ENCODE data around the gene MRI1. TPM values are rescaled to one million over a fixed set of nuclear protein-coding genes. Genes with fewer than 3 reads are reported as not detected.

The MRI1 gene
- total RNA-seq = 89.9 TPM

DNA sequence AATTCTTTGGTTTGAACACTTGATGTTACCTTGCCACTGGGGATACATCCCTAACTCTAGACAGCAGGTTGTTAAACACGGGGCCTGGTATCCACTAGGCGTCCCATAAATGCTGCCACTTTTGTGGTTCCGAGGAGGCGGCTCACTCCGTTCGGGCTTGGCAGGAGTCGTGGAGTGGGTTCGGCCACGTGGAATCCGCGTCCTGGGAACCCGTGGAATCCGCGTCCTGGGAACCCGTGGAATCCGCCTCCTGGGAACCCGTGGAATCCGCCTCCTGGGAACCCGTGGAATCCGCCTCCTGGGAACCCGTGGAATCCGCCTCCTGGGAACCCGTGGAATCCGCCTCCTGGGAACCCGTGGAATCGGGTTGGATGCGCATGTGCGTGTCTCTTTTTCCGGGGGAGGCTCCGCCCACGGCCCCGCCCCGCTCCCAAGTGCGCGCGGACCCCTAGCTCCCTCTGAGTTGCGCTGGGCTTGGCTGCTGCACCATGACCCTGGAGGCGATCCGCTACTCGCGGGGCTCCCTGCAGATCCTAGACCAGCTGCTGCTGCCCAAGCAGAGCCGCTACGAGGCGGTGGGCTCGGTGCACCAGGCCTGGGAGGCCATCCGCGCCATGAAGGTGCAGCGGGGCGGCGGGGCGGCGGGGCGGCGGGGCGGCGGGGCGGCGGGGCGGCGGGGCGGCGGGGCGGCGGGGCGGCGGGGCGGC lies at the start of gene MRI1:
Gene MRI1 (plus strand): TSS at position 422 of the 707 bp plus-strand sequence. CDS start 67 bp downstream, at position 489.
- Histone ChIP-seq H3K27ac (peak within 1 kb of the TSS; percentile 73 to 74), H3K9me3 (no peaks in the 10 kb centered on the region), H3K36me3 (peaks cover 46 to 56% of the 10 kb centered on the region in 2 donors), H3K4me1 (peaks cover 4 to 9% of the 10 kb centered on the region in 2 donors), H3K4me3 (peak within 1 kb of the TSS; percentile 86 to 90), H3K27me3 (no peaks in the 10 kb centered on the region)
- TF ChIP-seq, protein P1, sequence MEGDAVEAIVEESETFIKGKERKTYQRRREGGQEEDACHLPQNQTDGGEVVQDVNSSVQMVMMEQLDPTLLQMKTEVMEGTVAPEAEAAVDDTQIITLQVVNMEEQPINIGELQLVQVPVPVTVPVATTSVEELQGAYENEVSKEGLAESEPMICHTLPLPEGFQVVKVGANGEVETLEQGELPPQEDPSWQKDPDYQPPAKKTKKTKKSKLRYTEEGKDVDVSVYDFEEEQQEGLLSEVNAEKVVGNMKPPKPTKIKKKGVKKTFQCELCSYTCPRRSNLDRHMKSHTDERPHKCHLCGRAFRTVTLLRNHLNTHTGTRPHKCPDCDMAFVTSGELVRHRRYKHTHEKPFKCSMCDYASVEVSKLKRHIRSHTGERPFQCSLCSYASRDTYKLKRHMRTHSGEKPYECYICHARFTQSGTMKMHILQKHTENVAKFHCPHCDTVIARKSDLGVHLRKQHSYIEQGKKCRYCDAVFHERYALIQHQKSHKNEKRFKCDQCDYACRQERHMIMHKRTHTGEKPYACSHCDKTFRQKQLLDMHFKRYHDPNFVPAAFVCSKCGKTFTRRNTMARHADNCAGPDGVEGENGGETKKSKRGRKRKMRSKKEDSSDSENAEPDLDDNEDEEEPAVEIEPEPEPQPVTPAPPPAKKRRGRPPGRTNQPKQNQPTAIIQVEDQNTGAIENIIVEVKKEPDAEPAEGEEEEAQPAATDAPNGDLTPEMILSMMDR (IDR thresholded peaks at IDR 0.05) = no peak
- intact Hi-C loops (cut with DNase I) = loop anchor here (1.0 to 2.0 kb wide), 2 partner anchors 16 to 17 kb away; no protein-coding TSS in a partner anchor
- DNase-seq (ENCODE audit: low spot score in 2 of 2) = peak in 1 of 2 donors; percentile 88

DNA sequence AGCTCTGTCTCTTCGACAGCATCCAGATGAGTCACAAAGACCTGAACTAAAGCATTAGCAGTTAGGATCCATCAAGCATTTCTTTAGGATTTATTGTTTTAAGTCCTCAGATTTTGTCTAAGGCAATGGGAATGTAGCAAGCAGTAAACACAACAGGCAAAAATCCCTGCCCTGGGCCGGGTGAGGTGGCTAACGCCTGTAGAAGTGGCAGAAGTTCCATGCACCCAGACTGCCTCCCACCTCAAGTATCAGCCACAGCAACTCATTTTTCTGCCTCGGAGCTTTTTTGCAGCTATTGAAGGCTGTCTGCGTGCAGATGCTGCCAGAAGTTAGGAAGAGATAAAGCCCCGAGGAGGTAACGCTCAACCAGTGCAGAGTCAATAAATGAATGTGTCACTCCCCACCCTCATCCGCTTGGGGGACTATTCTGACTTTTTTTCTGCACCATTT lies 47.1 kb upstream of the MRI1 start:
- Histone ChIP-seq H3K27me3 (no peaks in the 10 kb centered on the region), H3K9me3 (no peaks in the 10 kb centered on the region), H3K27ac (no peak overlapping the region), H3K4me3 (no peak overlapping the region), H3K4me1 (peaks cover 0 to 3% of the 10 kb centered on the region in 2 donors), H3K36me3 (no peaks in the 10 kb centered on the region)
- intact Hi-C loops (cut with DNase I) = no loop called here
- no peak for DNase-seq (ENCODE audit: low spot score in 2 of 2)
- TF ChIP-seq, protein P1 (IDR thresholded peaks at IDR 0.05) = no peak

DNA sequence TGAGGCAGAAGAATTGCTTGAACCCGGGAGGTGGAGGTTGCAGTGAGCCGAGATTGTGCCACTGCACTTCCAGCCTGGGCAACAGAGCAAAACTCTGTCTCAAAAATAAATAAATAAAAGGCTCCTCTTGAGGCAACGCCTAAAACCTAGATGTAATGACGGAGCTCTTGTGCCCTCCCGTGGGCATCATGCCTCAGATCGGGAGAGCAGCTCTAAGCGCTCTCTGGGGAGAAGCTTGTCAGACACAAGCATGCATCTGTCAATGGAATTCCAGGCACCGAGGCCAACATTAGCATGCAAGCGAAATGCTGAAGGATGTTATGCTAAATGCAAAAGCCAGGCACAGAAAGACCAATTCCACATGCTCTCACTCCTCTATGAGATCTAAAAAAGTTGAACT lies 45.6 kb upstream of the MRI1 start:
- intact Hi-C loops (cut with DNase I) = loop anchor here (1.0 to 2.0 kb wide), 2 partner anchors 121 to 442 kb away; no protein-coding TSS in a partner anchor
- DNase-seq (ENCODE audit: low spot score in 2 of 2) = no peak
- Histone ChIP-seq H3K27ac (no peak overlapping the region), H3K4me3 (no peak overlapping the region), H3K4me1 (peaks cover 0 to 3% of the 10 kb centered on the region in 2 donors), H3K36me3 (no peaks in the 10 kb centered on the region), H3K9me3 (no peaks in the 10 kb centered on the region), H3K27me3 (no peaks in the 10 kb centered on the region)
- TF ChIP-seq, protein P1 (IDR thresholded peaks at IDR 0.05) = peak; percentile 20 to 49 (median 27)

DNA sequence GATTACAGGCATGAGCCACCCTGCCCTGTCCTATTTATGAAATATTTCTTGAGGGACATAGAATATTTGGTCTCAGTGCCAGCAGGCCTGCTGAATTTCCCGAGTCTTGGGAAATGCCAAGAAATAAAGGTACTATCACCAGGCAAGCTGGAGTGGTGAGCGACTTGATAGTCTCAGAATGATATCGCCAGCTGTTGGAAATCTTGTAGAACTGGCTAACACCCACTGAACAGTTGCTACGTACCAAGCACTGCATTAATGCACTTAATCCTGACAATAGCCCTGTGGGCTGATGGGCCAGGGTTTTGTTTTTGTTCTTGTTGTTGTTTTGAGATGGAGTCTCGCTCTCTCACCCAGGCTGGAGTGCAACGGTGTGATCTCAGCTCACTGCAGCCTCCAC lies 42.2 kb upstream of the MRI1 start:
- Histone ChIP-seq H3K9me3 (no peaks in the 10 kb centered on the region), H3K4me3 (no peak overlapping the region), H3K27me3 (no peaks in the 10 kb centered on the region), H3K36me3 (no peaks in the 10 kb centered on the region), H3K27ac (no peak overlapping the region), H3K4me1 (peaks cover 0 to 3% of the 10 kb centered on the region in 2 donors)
- DNase-seq (ENCODE audit: low spot score in 2 of 2) = no peak
- TF ChIP-seq, protein P1 (IDR thresholded peaks at IDR 0.05) = no peak
- intact Hi-C loops (cut with DNase I) = no loop called here

DNA sequence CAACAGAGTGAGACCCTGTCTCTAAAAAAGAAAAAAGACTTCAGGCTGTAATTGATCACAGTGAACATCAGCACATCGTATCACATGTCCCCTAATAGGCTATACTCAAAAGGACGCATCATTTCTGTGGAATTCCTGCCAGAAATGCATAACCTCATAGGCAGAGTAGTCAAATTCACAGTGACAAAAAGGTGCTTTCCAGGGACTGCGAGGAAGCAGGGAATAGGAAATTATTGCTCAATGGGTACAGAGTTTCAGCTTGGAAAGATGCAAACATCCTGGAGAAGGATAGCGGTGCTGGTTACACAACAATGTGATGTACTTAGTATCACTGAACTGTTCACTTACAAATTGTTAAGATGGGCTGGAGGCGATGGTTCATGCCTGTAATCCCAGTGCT lies 41.1 kb upstream of the MRI1 start:
- Histone ChIP-seq H3K27me3 (no peaks in the 10 kb centered on the region), H3K9me3 (no peaks in the 10 kb centered on the region), H3K27ac (no peak overlapping the region), H3K4me3 (no peak overlapping the region), H3K4me1 (peaks cover 3 to 7% of the 10 kb centered on the region in 2 donors), H3K36me3 (no peaks in the 10 kb centered on the region)
- TF ChIP-seq, protein P1 (IDR thresholded peaks at IDR 0.05) = no peak
- no peak for DNase-seq (ENCODE audit: low spot score in 2 of 2)
- intact Hi-C loops (cut with DNase I) = no loop called here

Data from ascending aorta (tissue), 2 donors.